ENCODE measurements around the gene C1orf105. TPM values are rescaled to one million over a fixed set of nuclear protein-coding genes. Genes with fewer than 3 reads are reported as not detected.

C1orf105 gene
- total and polyA plus RNA-seq, 8 donors: 0.27 TPM; not detected in 7

- H3K27ac ChIP-seq: peak overlapping the region in 1 of 2 donors; percentile 28
- ATAC-seq (peak; percentile 57), DNase-seq (no peak)
- no peaks in the 10 kb centered on the region for H3K4me1 ChIP-seq
- TF ChIP-seq CTCF (IDR thresholded peaks at IDR 0.05): no peak
- no peaks in the 10 kb centered on the region for H3K27me3 ChIP-seq
- no peaks in the 10 kb centered on the region for H3K36me3 ChIP-seq
- no peak overlapping the region for H3K4me3 ChIP-seq
- intact Hi-C loops (cut with DNase I): loop anchor here in 1 of 2 donors (10.0 kb wide), 1 partner anchor 404 kb away; no protein-coding TSS in a partner anchor
- no peaks in the 10 kb centered on the region for H3K9me3 ChIP-seq
These were observed 11.5 kb upstream of the C1orf105 start for GRCh38 chr1:172408958-172409357.

- H3K27me3 ChIP-seq: no peaks in the 10 kb centered on the region
- no peak for TF ChIP-seq CTCF (IDR thresholded peaks at IDR 0.05)
- H3K4me3 ChIP-seq: no peak overlapping the region
- H3K36me3 ChIP-seq: no peaks in the 10 kb centered on the region
- no peak for DNase-seq
- H3K4me1 ChIP-seq: no peaks in the 10 kb centered on the region
- no peak overlapping the region for H3K27ac ChIP-seq
- intact Hi-C loops (cut with DNase I): no loop called here
- ATAC-seq: no peak
- no peaks in the 10 kb centered on the region for H3K9me3 ChIP-seq
These were observed 10.5 kb upstream of the C1orf105 start for GRCh38 chr1:172410027-172410426.

- no peaks in the 10 kb centered on the region for H3K9me3 ChIP-seq
- no peaks in the 10 kb centered on the region for H3K4me1 ChIP-seq
- no peak overlapping the region for H3K27ac ChIP-seq
- no peak for ATAC-seq
- H3K4me3 ChIP-seq: no peak overlapping the region
- no peak for DNase-seq
- no peaks in the 10 kb centered on the region for H3K36me3 ChIP-seq
- intact Hi-C loops (cut with DNase I): no loop called here
- TF ChIP-seq CTCF (IDR thresholded peaks at IDR 0.05): no peak
- H3K27me3 ChIP-seq: no peaks in the 10 kb centered on the region
These were observed 8.6 kb upstream of the C1orf105 start for GRCh38 chr1:172411791-172412338.

GRCh38 chr1:172414331-172414730 lies 6.2 kb upstream of the C1orf105 start:
- Histone ChIP-seq H3K9me3 (no peaks in the 10 kb centered on the region), H3K27me3 (no peaks in the 10 kb centered on the region), H3K4me1 (no peaks in the 10 kb centered on the region), H3K27ac (no peak overlapping the region), H3K4me3 (no peak overlapping the region), H3K36me3 (no peaks in the 10 kb centered on the region)
- no peak for DNase-seq
- ATAC-seq: no peak
- no peak for TF ChIP-seq CTCF (IDR thresholded peaks at IDR 0.05)
- intact Hi-C loops (cut with DNase I): no loop called here

GRCh38 chr1:172416496-172417035 lies 3.9 kb upstream of the C1orf105 start:
- ATAC-seq (no peak), DNase-seq (no peak)
- Histone ChIP-seq H3K4me3 (no peak overlapping the region), H3K27ac (no peak overlapping the region), H3K4me1 (no peaks in the 10 kb centered on the region), H3K27me3 (no peaks in the 10 kb centered on the region), H3K36me3 (no peaks in the 10 kb centered on the region), H3K9me3 (no peaks in the 10 kb centered on the region)
- intact Hi-C loops (cut with DNase I): no loop called here
- no peak for TF ChIP-seq CTCF (IDR thresholded peaks at IDR 0.05)
